Measurements from ENCODE around the gene STAT1.

Gene STAT1

GRCh38 chr2:190979906-190980629 is 33.9 kb downstream of the STAT1 start (continued):
- TF ChIP-seq ZNF280C (tag by site-specific recombination; IDR thresholded peaks at IDR 0.05), result no peak
- TF ChIP-seq ZNF621 (tag by site-specific recombination; IDR thresholded peaks at IDR 0.05), result no peak
- TF ChIP-seq YY2 (tag by site-specific recombination; IDR thresholded peaks at IDR 0.05), result no peak
- peak; percentile 63; the same call in 1 of the 2 replicates for TF ChIP-seq ZEB2 (tag by site-specific recombination; IDR thresholded peaks at IDR 0.05)
- TF ChIP-seq MYNN (tag by site-specific recombination; IDR thresholded peaks at IDR 0.05; ENCODE audit: borderline replicate concordance), result no peak
- no peak for TF ChIP-seq ZNF324 (tag by site-specific recombination; IDR thresholded peaks at IDR 0.05)
- no peak for TF ChIP-seq PRDM1 (tag by site-specific recombination; IDR thresholded peaks at IDR 0.05)
- TF ChIP-seq ZNF248 (tag by site-specific recombination; IDR thresholded peaks at IDR 0.05), result no peak
- TF ChIP-seq ZNF639 (tag by site-specific recombination; IDR thresholded peaks at IDR 0.05), result no peak
- TF ChIP-seq GLIS2 (tag by site-specific recombination; IDR thresholded peaks at IDR 0.05), result peak; percentile 68
- no peak for TF ChIP-seq ZNF16 (tag by site-specific recombination; IDR thresholded peaks at IDR 0.05; ENCODE audit: low read depth)
- TF ChIP-seq ZIC2 (tag by site-specific recombination; IDR thresholded peaks at IDR 0.05), result peak; percentile 91
- no peak for TF ChIP-seq ZNF26 (tag by site-specific recombination; IDR thresholded peaks at IDR 0.05)
- no peak for TF ChIP-seq ZSCAN16 (tag by site-specific recombination; IDR thresholded peaks at IDR 0.05)
- no peak for TF ChIP-seq ZNF548 (tag by site-specific recombination; IDR thresholded peaks at IDR 0.05)
- TF ChIP-seq ZNF571 (tag by site-specific recombination; IDR thresholded peaks at IDR 0.05), result no peak
- peak; percentile 96 for TF ChIP-seq ZNF600 (tag by site-specific recombination; IDR thresholded peaks at IDR 0.05)
- no peak for TF ChIP-seq ZNF580 (tag by site-specific recombination; IDR thresholded peaks at IDR 0.05)
- TF ChIP-seq REST (tag by site-specific recombination; IDR thresholded peaks at IDR 0.05), result peak; percentile 92
- TF ChIP-seq ZSCAN18 (tag by site-specific recombination; IDR thresholded peaks at IDR 0.05), result no peak
- TF ChIP-seq TSHZ1 (tag by site-specific recombination; IDR thresholded peaks at IDR 0.05; ENCODE audit: borderline replicate concordance), result no peak
- TF ChIP-seq ZNF266 (tag by site-specific recombination; IDR thresholded peaks at IDR 0.05; ENCODE audit: low read depth), result no peak
- no peak for TF ChIP-seq TCF7L2 (IDR thresholded peaks at IDR 0.05; ENCODE audit: borderline replicate concordance, low read depth, low read length)
- no peak for TF ChIP-seq ZNF791 (tag by site-specific recombination; IDR thresholded peaks at IDR 0.05)
- no peak for TF ChIP-seq ZNF521 (tag by site-specific recombination; IDR thresholded peaks at IDR 0.05)
- no peak for TF ChIP-seq ZNF624 (tag by site-specific recombination; IDR thresholded peaks at IDR 0.05)

Data from HEK293 (cell line).